Right kidney (tissue), 1 donor: ENCODE results near the gene NCAM2.

Source experiments
- DNase-seq: peaks from one replicate; pipeline ENCODE4 v3.0.0-alpha.2; 2016

NCAM2 gene

GRCh38 chr21:21226472-21226871 is 228.3 kb downstream of the NCAM2 start:
- no peak for DNase-seq

GRCh38 chr21:21230672-21231071 is 232.5 kb downstream of the NCAM2 start:
- no peak for DNase-seq

GRCh38 chr21:21231913-21232312 is 233.7 kb downstream of the NCAM2 start:
- DNase-seq: no peak

GRCh38 chr21:21232320-21232719 is 234.1 kb downstream of the NCAM2 start:
- no peak for DNase-seq

- DNase-seq: no peak
Measured at GRCh38 chr21:21233051-21233450, 234.8 kb downstream of the NCAM2 start.

- no peak for DNase-seq
Measured at GRCh38 chr21:21236996-21237395, 238.8 kb downstream of the NCAM2 start.

- DNase-seq: no peak
Measured at GRCh38 chr21:21238629-21239400, 240.6 kb downstream of the NCAM2 start.

GRCh38 chr21:21241391-21241790 is 243.2 kb downstream of the NCAM2 start:
- DNase-seq: no peak

GRCh38 chr21:21246007-21246406 is 247.8 kb downstream of the NCAM2 start:
- no peak for DNase-seq

- DNase-seq: no peak
Measured at GRCh38 chr21:21247424-21247823, 249.2 kb downstream of the NCAM2 start.

GRCh38 chr21:21262048-21262447 is 263.8 kb downstream of the NCAM2 start:
- no peak for DNase-seq

GRCh38 chr21:21268061-21268471 is 269.9 kb downstream of the NCAM2 start:
- no peak for DNase-seq

GRCh38 chr21:21268885-21269284 is 270.7 kb downstream of the NCAM2 start:
- DNase-seq: no peak

- no peak for DNase-seq
Measured at GRCh38 chr21:21279193-21279901, 281.1 kb downstream of the NCAM2 start.

GRCh38 chr21:21283810-21284209 is 285.6 kb downstream of the NCAM2 start:
- no peak for DNase-seq

- DNase-seq: no peak
Measured at GRCh38 chr21:21286170-21286798, 288.1 kb downstream of the NCAM2 start.

GRCh38 chr21:21290751-21291150 is 292.5 kb downstream of the NCAM2 start:
- no peak for DNase-seq

- no peak for DNase-seq
Measured at GRCh38 chr21:21291883-21292569, 293.8 kb downstream of the NCAM2 start.

- DNase-seq: no peak
Measured at GRCh38 chr21:21295303-21295702, 297.1 kb downstream of the NCAM2 start.

- no peak for DNase-seq
Measured at GRCh38 chr21:21297211-21297610, 299.0 kb downstream of the NCAM2 start.

- no peak for DNase-seq
Measured at GRCh38 chr21:21301013-21301412, 302.8 kb downstream of the NCAM2 start.

- no peak for DNase-seq
Measured at GRCh38 chr21:21309510-21309909, 311.3 kb downstream of the NCAM2 start.

- DNase-seq: no peak
Measured at GRCh38 chr21:21324297-21324696, 326.1 kb downstream of the NCAM2 start.
